NT2/D1 (cell line): ENCODE data around the gene RABL2A.
"Not testable (repeated sequence)": the region's sequence is repeated elsewhere in the genome, so short reads cannot be mapped to it uniquely, and the experiment has no call there.

Experiments used
- DNase-seq: peaks from one replicate; pipeline ENCODE4 v3.0.0-alpha.2; 2011; ENCODE audit warnings: low read depth, low spot score
- H3K27me3 ChIP-seq: 2 replicates; pipeline ENCODE4 v1.6.0; 2011; ENCODE audit warnings: mild to moderate bottlenecking; ENCODE audit not compliant: insufficient read length, insufficient read depth
- H3K36me3 ChIP-seq: 2 replicates; pipeline ENCODE4 v1.6.1; 2011; ENCODE audit warnings: mild to moderate bottlenecking, low read length, mixed read lengths; ENCODE audit not compliant: insufficient read depth, insufficient read length
- H3K4me1 ChIP-seq: 2 replicates; pipeline ENCODE4 v1.5.1; 2011; ENCODE audit not compliant: insufficient read depth, insufficient read length
- H3K4me3 ChIP-seq: 2 replicates; pipeline ENCODE4 v1.5.1; 2011; ENCODE audit warnings: low read depth; ENCODE audit not compliant: insufficient read length
- H3K9ac ChIP-seq: 2 replicates; pipeline ENCODE4 v1.6.0; 2011; ENCODE audit warnings: low read depth; ENCODE audit not compliant: insufficient read length
- H3K9me3 ChIP-seq: 2 replicates; pipeline ENCODE4 v1.5.1; 2011; ENCODE audit warnings: mild to moderate bottlenecking, low read length; ENCODE audit not compliant: insufficient read depth

The RABL2A gene

GRCh38 chr2:113621002-113621401 lies 6.1 kb upstream of the RABL2A start:
- not testable (repeated sequence) for H3K9me3 ChIP-seq, H3K27me3 ChIP-seq, H3K9ac ChIP-seq, H3K4me1 ChIP-seq, DNase-seq, H3K36me3 ChIP-seq, H3K4me3 ChIP-seq

DNA sequence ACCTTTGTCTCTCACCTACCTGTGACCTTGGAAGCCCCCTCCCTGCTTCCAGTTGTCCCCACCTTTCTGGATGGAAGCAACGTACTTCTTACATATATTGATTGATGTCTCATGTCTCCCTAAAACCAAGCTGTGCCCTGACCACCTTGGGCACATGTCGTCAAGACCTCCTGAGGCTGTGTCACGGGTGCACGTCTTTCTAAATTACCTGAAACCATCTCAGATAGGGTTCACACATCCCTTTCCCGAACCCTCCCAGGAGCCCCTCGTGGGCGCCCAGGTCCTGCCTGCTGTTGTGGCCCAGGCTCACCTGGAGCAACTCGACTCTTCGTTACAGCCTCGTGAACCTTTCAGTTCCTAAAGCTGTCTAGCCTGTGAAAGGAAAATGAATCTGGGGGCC lies 1.2 kb upstream of the RABL2A start:
- not testable (repeated sequence) for H3K4me1 ChIP-seq, H3K9me3 ChIP-seq, H3K4me3 ChIP-seq, H3K27me3 ChIP-seq, H3K9ac ChIP-seq, DNase-seq
- peaks cover 12% of the 10 kb centered on the region for H3K36me3 ChIP-seq

- not testable (repeated sequence) for H3K4me1 ChIP-seq, H3K4me3 ChIP-seq, H3K27me3 ChIP-seq, H3K9me3 ChIP-seq, DNase-seq, H3K9ac ChIP-seq
- peaks cover 28% of the 10 kb centered on the region for H3K36me3 ChIP-seq
Measured at GRCh38 chr2:113632849-113633345, 5.8 kb downstream of the RABL2A start.

GRCh38 chr2:113635358-113635757 lies 8.3 kb downstream of the RABL2A start:
- not testable (repeated sequence) for H3K9me3 ChIP-seq, H3K4me1 ChIP-seq, H3K4me3 ChIP-seq, DNase-seq, H3K27me3 ChIP-seq, H3K9ac ChIP-seq
- H3K36me3 ChIP-seq, result peaks cover 19% of the 10 kb centered on the region

GRCh38 chr2:113636226-113636625 lies 9.2 kb downstream of the RABL2A start:
- peaks cover 16% of the 10 kb centered on the region for H3K36me3 ChIP-seq
- DNase-seq, result not testable (repeated sequence)

GRCh38 chr2:113638084-113638483 lies 11.0 kb downstream of the RABL2A start:
- not testable (repeated sequence) for H3K4me1 ChIP-seq, H3K4me3 ChIP-seq, H3K27me3 ChIP-seq, DNase-seq, H3K36me3 ChIP-seq, H3K9me3 ChIP-seq, H3K9ac ChIP-seq

More at GRCh38 chr2:113636226-113636625, 9.2 kb downstream of the RABL2A start:
- not testable (repeated sequence) for H3K4me1 ChIP-seq, H3K9me3 ChIP-seq, H3K4me3 ChIP-seq, H3K27me3 ChIP-seq, H3K9ac ChIP-seq

DNA sequence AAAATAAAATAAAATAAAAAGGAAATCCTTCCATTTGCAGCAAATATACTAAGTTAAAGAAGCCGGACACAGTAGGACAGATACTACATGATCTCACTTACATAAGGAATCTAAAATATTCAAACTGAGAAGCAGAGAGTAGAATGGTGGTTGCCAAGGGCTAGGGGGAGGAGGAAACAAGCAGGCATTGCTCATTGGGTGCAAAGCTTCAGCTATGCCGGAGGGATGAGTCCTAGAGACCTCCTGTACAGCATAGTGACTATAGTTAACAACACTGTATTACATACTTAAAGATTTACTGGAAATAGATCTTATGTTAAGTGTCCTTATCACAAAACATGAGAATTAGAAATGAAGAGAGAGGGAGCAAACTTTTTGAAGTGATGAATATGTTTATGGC lies 19.2 kb downstream of the RABL2A start:
- H3K4me1 ChIP-seq, H3K27me3 ChIP-seq: not testable (repeated sequence)

DNA sequence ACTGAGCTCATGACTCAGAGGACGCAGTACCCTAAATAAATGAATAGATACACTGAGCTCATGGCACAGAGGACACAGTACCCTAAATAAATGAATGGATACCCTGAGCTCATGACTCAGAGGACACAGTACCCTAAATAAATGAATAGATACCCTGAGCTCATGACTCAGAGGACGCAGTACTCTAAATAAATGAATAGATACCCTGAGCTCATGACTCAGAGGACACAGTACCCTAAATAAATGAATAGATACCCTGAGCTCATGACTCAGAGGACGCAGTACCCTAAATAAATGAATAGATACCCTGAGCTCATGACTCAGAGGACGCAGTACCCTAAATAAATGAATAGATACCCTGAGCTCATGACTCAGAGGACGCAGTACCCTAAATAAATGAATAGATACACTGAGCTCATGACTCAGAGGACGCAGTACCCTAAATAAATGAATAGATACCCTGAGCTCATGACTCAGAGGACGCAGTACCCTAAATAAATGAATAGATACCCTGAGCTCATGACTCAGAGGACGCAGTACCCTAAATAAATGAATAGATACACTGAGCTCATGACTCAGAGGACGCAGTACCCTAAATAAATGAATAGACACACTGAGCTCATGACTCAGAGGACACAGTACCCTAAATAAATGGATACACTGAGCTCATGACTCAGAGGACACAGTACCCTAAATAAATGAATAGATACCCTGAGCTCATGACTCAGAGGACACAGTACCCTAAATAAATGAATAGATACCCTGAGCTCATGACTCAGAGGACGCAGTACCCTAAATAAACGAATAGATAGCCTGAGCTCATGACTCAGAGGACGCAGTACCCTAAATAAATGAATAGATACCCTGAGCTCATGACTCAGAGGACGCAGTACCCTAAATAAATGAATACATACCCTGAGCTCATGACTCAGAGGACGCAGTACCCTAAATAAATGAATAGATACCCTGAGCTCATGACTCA lies 24.1 kb downstream of the RABL2A start:
- H3K9ac ChIP-seq, H3K9me3 ChIP-seq, H3K27me3 ChIP-seq, DNase-seq, H3K4me3 ChIP-seq, H3K36me3 ChIP-seq, H3K4me1 ChIP-seq: not testable (repeated sequence)

More for the DNA sequence above, 19.2 kb downstream of the RABL2A start:
- DNase-seq, H3K36me3 ChIP-seq, H3K9ac ChIP-seq, H3K9me3 ChIP-seq, H3K4me3 ChIP-seq: not testable (repeated sequence)

- DNase-seq, H3K4me3 ChIP-seq, H3K9ac ChIP-seq, H3K9me3 ChIP-seq, H3K4me1 ChIP-seq, H3K36me3 ChIP-seq, H3K27me3 ChIP-seq: not testable (repeated sequence)
Measured at GRCh38 chr2:113652599-113652998, 25.5 kb downstream of the RABL2A start.

DNA sequence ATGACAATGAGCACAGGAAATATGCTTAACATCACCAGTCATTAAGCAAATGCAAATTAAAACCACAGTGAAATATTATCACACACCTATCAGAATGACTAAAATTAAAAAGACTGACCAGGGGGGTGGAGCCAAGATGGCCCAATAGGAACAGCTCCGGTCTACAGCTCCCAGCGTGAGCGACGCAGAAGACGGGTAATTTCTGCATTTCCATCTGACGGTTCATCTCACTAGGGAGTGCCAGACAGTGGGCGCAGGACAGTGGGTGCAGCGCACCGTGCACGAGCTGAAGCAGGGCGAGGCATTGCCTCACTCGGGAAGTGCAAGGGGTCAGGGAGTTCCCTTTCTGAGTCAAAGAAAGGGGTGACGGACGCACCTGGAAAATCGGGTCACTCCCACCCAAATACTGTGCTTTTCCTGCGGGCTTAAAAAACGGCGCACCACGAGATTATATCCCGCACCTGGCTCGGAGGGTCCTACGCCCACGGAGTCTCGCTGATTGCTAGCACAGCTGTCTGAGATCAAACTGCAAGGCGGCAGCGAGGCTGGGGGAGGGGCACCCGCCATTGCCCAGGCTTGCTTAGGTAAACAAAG lies 29.1 kb downstream of the RABL2A start:
- H3K9ac ChIP-seq, result not testable (repeated sequence)

GRCh38 chr2:113657735-113658134 lies 30.7 kb downstream of the RABL2A start:
- DNase-seq, H3K27me3 ChIP-seq, H3K4me1 ChIP-seq, H3K4me3 ChIP-seq, H3K9me3 ChIP-seq, H3K36me3 ChIP-seq, H3K9ac ChIP-seq: not testable (repeated sequence)

More for the DNA sequence above, 29.1 kb downstream of the RABL2A start:
- H3K4me3 ChIP-seq, result peak overlapping the region; percentile 46
- not testable (repeated sequence) for H3K27me3 ChIP-seq, H3K36me3 ChIP-seq, H3K9me3 ChIP-seq, DNase-seq, H3K4me1 ChIP-seq
